ENCODE measurements around the gene COL5A1. TPM values are rescaled to one million over a fixed set of nuclear protein-coding genes. Genes with fewer than 3 reads are reported as not detected.
A peak's percentile ranks its signal among the peaks of the same experiment; 100 is the strongest.
"Not testable (repeated sequence)": the region's sequence is repeated elsewhere in the genome, so short reads cannot be mapped to it uniquely, and the experiment has no call there.

COL5A1 gene
- total RNA-seq, 1 donor from 2014 or later, result 21.6 TPM

GRCh38 chr9:134683714-134684374 lies 42.2 kb downstream of the COL5A1 start:
- DNase-seq (ENCODE audit: low spot score), result no peak
- intact Hi-C loops (cut with DNase I), result no loop called here

- DNase-seq (ENCODE audit: low spot score), result no peak
- intact Hi-C loops (cut with DNase I), result no loop called here
Observed at GRCh38 chr9:134684375-134684723, 42.7 kb downstream of the COL5A1 start.

GRCh38 chr9:134684941-134685340 lies 43.3 kb downstream of the COL5A1 start:
- not testable (repeated sequence) for DNase-seq (ENCODE audit: low spot score)
- intact Hi-C loops (cut with DNase I), result loop anchor here (5.0 kb wide), 1 partner anchor 38 kb away; no protein-coding TSS in a partner anchor

DNA sequence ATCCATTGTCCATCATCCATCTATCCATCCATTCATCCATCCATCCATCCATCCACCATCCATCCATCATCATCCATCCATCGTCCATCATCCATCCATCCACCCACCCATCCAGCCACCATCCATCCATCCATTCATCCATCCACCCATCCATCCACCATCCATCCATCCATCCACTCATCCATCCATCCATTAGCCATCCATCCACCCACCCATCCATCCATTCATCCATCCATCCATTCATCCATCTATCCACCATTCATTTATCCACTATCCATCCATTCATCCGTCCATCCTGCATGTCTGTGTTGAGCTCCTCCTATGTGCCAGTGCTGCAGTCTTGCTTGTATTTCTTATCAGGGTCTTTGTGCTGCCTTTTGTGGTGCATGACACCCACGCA lies 44.2 kb downstream of the COL5A1 start:
- intact Hi-C loops (cut with DNase I), result loop anchor here (5.0 kb wide), 1 partner anchor 38 kb away; no protein-coding TSS in a partner anchor
- no peak for DNase-seq (ENCODE audit: low spot score)

GRCh38 chr9:134686896-134687295 lies 45.3 kb downstream of the COL5A1 start:
- intact Hi-C loops (cut with DNase I), result loop anchor here (5.0 kb wide), 1 partner anchor 40 kb away; no protein-coding TSS in a partner anchor
- DNase-seq (ENCODE audit: low spot score), result no peak

DNA sequence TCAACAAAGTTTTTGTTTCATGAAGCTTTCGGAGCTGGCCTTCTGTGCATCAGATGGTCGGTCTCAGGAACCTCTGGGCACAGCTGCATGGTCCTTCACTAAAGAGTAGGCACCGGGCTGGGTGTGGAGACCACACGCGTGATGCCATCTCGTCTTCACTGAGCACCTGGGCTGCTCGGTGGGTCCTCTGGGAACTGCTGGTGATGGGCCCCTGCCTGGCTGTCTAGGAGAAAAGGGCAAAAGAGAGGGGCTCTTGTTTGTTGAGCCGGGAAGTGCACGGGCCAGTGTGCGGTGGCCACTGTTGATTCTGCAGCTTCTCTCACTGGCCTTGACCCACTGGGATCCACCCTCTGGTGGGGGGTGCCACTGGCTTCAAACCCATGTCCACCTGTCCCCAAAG lies 46.0 kb downstream of the COL5A1 start:
- peak; percentile 36 for DNase-seq (ENCODE audit: low spot score)
- intact Hi-C loops (cut with DNase I), result loop anchor here (5.0 kb wide), 1 partner anchor 40 kb away; no protein-coding TSS in a partner anchor

- intact Hi-C loops (cut with DNase I), result loop anchor here (5.0 kb wide), 1 partner anchor 41 kb away; no protein-coding TSS in a partner anchor
- DNase-seq (ENCODE audit: low spot score), result peak; percentile 66
Observed at GRCh38 chr9:134688231-134688630, 46.6 kb downstream of the COL5A1 start.

DNA sequence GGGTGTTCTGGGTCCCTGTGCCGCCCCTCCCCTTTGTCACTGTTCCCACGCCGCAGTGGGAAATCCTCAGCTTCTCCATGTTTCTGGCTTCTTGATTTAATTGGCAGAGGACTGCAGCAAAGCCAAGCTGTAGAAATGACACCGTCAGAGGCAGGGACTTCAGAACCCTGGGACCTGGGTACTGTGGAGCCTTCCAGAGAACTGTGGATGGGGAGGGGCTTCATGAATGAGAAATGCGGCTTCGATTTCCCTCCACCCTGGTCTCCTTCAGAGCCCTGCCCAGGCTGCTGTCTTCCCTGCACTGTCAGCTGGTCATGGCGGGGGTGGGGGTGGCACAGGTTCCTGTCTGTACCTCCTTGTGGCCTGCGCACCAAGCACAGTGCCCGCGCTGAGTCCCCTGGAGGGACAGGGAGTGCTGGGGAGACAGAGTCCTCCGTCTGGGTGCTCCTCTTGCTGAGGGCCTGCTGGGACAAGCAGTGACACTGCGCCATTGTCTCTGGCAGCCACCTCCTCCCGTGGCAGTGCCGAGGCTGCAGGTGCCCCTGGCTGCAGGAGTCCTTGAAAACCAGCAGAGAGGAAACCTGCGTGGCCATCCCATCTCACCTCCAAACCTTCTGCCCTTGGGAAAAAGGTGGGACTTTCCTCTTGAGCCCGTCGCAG lies 47.2 kb downstream of the COL5A1 start:
- DNase-seq (ENCODE audit: low spot score), result peak; percentile 71
- intact Hi-C loops (cut with DNase I), result loop anchor here (5.0 kb wide), 1 partner anchor 41 kb away; no protein-coding TSS in a partner anchor

GRCh38 chr9:134689321-134690181 lies 47.9 kb downstream of the COL5A1 start:
- intact Hi-C loops (cut with DNase I), result loop anchor here (5.0 kb wide), 2 partner anchors 42 to 237 kb away; no protein-coding TSS in a partner anchor
- DNase-seq (ENCODE audit: low spot score), result peak; percentile 84

- intact Hi-C loops (cut with DNase I), result loop anchor here (5.0 kb wide), 1 partner anchor 238 kb away; no protein-coding TSS in a partner anchor
- DNase-seq (ENCODE audit: low spot score), result peak; percentile 35
Observed at GRCh38 chr9:134690301-134690751, 48.7 kb downstream of the COL5A1 start.

- intact Hi-C loops (cut with DNase I), result loop anchor here (5.0 kb wide), 1 partner anchor 239 kb away; no protein-coding TSS in a partner anchor
- peak; percentile 74 for DNase-seq (ENCODE audit: low spot score)
Observed at GRCh38 chr9:134690946-134691694, 49.5 kb downstream of the COL5A1 start.

GRCh38 chr9:134691695-134692572 lies 50.3 kb downstream of the COL5A1 start:
- peak; percentile 57 for DNase-seq (ENCODE audit: low spot score)
- intact Hi-C loops (cut with DNase I), result loop anchor here (5.0 kb wide), 1 partner anchor 240 kb away; no protein-coding TSS in a partner anchor

- intact Hi-C loops (cut with DNase I), result loop anchor here (5.0 kb wide), 1 partner anchor 240 kb away; no protein-coding TSS in a partner anchor
- DNase-seq (ENCODE audit: low spot score), result peak; percentile 61
Observed at GRCh38 chr9:134692573-134692860, 50.9 kb downstream of the COL5A1 start.

GRCh38 chr9:134693011-134693410 lies 51.4 kb downstream of the COL5A1 start:
- intact Hi-C loops (cut with DNase I), result loop anchor here (5.0 kb wide), 1 partner anchor 241 kb away; no protein-coding TSS in a partner anchor
- DNase-seq (ENCODE audit: low spot score), result no peak

- intact Hi-C loops (cut with DNase I), result loop anchor here (5.0 kb wide), 1 partner anchor 242 kb away; no protein-coding TSS in a partner anchor
Observed at GRCh38 chr9:134693641-134694367, 52.2 kb downstream of the COL5A1 start.

DNA sequence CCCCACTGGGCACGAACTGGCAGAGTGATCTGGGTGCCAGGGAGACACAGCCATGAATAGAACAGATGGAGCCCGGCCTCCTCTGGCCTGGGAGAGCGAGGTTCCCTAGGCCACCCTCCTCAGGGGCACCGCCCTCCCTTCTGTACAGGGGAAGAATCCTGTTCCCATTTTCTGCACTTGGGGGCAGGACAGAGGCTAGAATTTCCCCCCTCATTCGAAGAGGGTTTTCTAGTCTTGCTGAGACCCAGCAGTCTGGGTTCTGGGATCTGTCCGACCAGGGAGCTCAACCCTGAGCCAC lies 52.7 kb downstream of the COL5A1 start:
- intact Hi-C loops (cut with DNase I), result loop anchor here (5.0 kb wide), 1 partner anchor 242 kb away; no protein-coding TSS in a partner anchor

More at GRCh38 chr9:134693641-134694367, 52.2 kb downstream of the COL5A1 start:
- peak; percentile 67 for DNase-seq (ENCODE audit: low spot score)

GRCh38 chr9:134694714-134695113 lies 53.1 kb downstream of the COL5A1 start:
- DNase-seq (ENCODE audit: low spot score), result peak; percentile 63
- intact Hi-C loops (cut with DNase I), result loop anchor here (5.0 kb wide), 2 partner anchors 242 to 288 kb away; no protein-coding TSS in a partner anchor

More for the DNA sequence above, 52.7 kb downstream of the COL5A1 start:
- peak; percentile 35 for DNase-seq (ENCODE audit: low spot score)

Data from cardiac septum (tissue), 1 donor.